ENCODE results near the gene SPANXC. TPM values are rescaled to one million over a fixed set of nuclear protein-coding genes. Genes with fewer than 3 reads are reported as not detected.

Gene SPANXC
- total and polyA plus RNA-seq, 2 of the 13 experiments (the other 11 are each of a cell fraction or from before 2014, with no cell fraction given) = not detected

GRCh38 chrX:141220342-141221008 lies 21.8 kb downstream of the SPANXC start:
- Histone ChIP-seq H3K79me2 (ENCODE audit: insufficient read depth, low read length) (no peaks in the 10 kb centered on the region), H3K36me3 (replicated peaks in 1 of 2; ENCODE audit: control insufficient read depth in 1 of 2, insufficient read depth in 2 of 2, low read length in 2 of 2) (no peaks in the 10 kb centered on the region), H3K4me3 (replicated peaks in 1 of 3; ENCODE audit: insufficient read depth in 1 of 3, low read depth in 2 of 3, low read length in 3 of 3) (no peak overlapping the region), H3K4me2 (ENCODE audit: low read depth, low read length) (no peak overlapping the region), H3K9ac (ENCODE audit: insufficient read depth, low read depth, low read length) (no peak overlapping the region), H2AFZ (ENCODE audit: low read length) (no peak overlapping the region), H3K4me1 (ENCODE audit: insufficient read depth, low read length) (no peaks in the 10 kb centered on the region), H3K27me3 (ENCODE audit: control insufficient read depth in 1 of 2, insufficient read depth in 2 of 2, low read length in 2 of 2) (no peaks in the 10 kb centered on the region), H3K27ac (ENCODE audit: extremely low read length, insufficient read depth, low read length) (no peak overlapping the region), H4K20me1 (ENCODE audit: insufficient read depth, low read length) (no peaks in the 10 kb centered on the region), H3K9me3 (ENCODE audit: low read length) (no peaks in the 10 kb centered on the region)
- TF ChIP-seq ZNF543 (CRISPR knock-in tag; IDR thresholded peaks at IDR 0.05) = no peak
- no peak for TF ChIP-seq ZSCAN31 (CRISPR knock-in tag; IDR thresholded peaks at IDR 0.05; ENCODE audit: low read depth)
- no peak for TF ChIP-seq TMF1 (CRISPR knock-in tag; IDR thresholded peaks at IDR 0.05; ENCODE audit: low read depth)
- TF ChIP-seq EEA1 (CRISPR knock-in tag; IDR thresholded peaks at IDR 0.05; ENCODE audit: borderline replicate concordance) = no peak
- TF ChIP-seq CHD2 (IDR thresholded peaks at IDR 0.05; ENCODE audit: low read depth, low read length) = no peak
- TF ChIP-seq MIXL1 (CRISPR knock-in tag; IDR thresholded peaks at IDR 0.05) = no peak
- no peak for TF ChIP-seq FOXJ3 (CRISPR knock-in tag; IDR thresholded peaks at IDR 0.05; ENCODE audit: borderline replicate concordance)
- TF ChIP-seq ETV5 (CRISPR knock-in tag; IDR thresholded peaks at IDR 0.05; ENCODE audit: borderline replicate concordance) = no peak
- no peak for TF ChIP-seq IRX3 (CRISPR knock-in tag; IDR thresholded peaks at IDR 0.05; ENCODE audit: borderline replicate concordance, low read depth)
- no peak for TF ChIP-seq ZNF605 (CRISPR knock-in tag; IDR thresholded peaks at IDR 0.05)
- no peak for TF ChIP-seq HNRNPK (IDR thresholded peaks at IDR 0.05; ENCODE audit: low read depth, low read length, poor library complexity, severe bottlenecking)
- no peak for TF ChIP-seq ZNF292 (CRISPR knock-in tag; IDR thresholded peaks at IDR 0.05; ENCODE audit: borderline replicate concordance, low read depth)
- no peak for TF ChIP-seq MAZ (IDR thresholded peaks at IDR 0.05; ENCODE audit: borderline replicate concordance, low read depth, low read length)
- TF ChIP-seq MAZ (CRISPR knock-in tag; IDR thresholded peaks at IDR 0.05; ENCODE audit: low read depth) = no peak
- DNase-seq (ENCODE audit: low spot score) (no peak), FAIRE-seq (no peak), ATAC-seq (no peak)
- CTCF ChIA-PET (ENCODE audit: low intra/inter-chr PET ratio, low total read pairs) = no interaction called here
- no TSS peak for BruUV-seq (replicated peaks)
- in situ Hi-C loops (cut with HindIII; ENCODE audit: extremely low pct_ligation_motif_present, low pct_unique_long_range_greater_than_20kb) = no loop called here
- 0% methylated on average over 3 of the region's 3 CpGs for WGBS (ENCODE audit: low lambda C conversion rate)
- POLR2A ChIA-PET = no interaction called here
- intact Hi-C loops (cut with micrococcal nuclease; ENCODE audit: unreplicated experiment) = no loop called here
